NCI-H510A treated with DMSO at 0.1 percent for 48 hours (cell line): Measurements from ENCODE around the gene POLR1E.
"Not testable (repeated sequence)": the region's sequence is repeated elsewhere in the genome, so short reads cannot be mapped to it uniquely, and the experiment has no call there.

Experiments used
- DNase-seq: peaks from one replicate; lab custom pipeline; 2025; lab: John Stamatoyannopoulos, UW

Gene POLR1E

DNA sequence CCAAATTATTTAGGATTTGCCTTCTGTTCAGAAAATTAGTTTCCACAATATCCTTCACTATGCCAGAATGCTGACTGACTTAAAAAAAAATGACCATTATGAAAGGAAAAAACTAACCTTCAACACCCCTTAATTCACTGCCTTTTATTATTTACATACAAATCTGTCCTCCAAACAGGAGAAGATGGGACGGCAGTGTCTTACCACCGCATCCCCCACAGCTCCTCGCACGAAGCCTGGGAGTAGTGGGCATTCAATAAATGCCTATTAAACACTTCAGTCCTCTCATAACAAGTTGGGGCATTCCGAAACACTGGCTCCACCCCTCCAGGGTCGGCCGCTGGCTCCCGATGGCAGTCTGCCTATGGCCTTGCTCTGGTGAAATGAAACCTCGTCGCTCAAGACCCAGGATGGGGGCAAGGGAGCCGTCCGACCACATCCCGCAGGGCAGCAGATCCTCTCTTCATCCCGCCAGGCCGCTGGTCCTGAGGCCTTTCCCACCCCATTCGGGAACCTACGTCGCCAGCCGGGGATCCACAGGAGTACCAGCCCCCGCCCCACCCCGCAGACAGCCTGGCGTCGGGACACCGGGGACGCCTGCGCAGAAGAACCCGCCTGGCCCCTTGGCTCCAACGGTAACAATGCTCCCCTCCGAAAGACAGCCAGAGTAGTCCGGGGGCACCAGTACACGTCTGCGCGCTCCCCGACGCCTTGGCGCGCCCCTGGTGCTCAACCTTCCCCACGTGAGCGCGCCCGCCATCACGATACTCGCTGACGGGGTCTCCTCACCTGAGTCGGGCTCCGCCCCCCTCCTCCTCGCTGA is 21.1 kb upstream of the POLR1E start:
- peak; percentile 67 for DNase-seq

DNA sequence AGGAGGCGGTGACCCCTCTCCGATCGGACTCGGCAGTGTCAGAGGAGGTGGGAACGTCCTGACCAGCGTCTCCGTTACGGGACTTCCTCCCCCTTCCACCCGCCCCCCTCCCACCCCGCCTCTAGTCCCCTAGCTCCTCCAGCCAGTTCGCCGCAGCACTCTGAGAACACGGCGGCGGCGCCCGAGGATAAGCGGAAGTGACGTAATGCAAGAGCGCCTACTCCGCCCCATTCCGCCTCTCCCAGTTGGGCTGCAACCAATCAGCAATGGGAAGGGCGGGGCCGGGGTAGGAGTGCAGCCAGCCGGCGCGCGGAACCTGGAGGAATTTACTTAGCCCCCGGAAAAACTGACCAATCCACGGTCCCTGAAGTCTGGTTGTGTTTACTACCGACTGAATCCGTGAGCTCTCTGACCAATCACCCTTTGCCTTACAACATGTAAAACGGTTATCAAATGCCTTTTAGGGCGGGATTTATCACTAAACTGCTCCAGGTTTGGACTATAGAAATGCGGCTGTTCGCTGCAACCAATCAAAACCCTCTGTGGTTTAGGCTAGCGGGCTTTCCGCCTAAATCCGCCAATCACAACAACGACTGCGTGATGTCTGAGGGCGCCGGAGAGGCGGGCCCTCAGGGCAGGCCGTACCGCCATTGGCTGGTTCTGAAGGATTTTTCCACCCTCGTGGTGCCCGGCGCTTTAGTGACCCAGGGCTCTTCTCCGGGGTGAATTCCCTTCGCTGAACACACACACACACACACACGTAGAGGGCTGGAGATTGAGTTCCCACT is 20.3 kb upstream of the POLR1E start, which contains the start of gene ZBTB5:
TSS of gene ZBTB5 (minus strand) at position 202 of the 788 bp plus-strand sequence. CDS start 22,899 bp downstream, outside the sequence.
- DNase-seq: peak; percentile 98

DNA sequence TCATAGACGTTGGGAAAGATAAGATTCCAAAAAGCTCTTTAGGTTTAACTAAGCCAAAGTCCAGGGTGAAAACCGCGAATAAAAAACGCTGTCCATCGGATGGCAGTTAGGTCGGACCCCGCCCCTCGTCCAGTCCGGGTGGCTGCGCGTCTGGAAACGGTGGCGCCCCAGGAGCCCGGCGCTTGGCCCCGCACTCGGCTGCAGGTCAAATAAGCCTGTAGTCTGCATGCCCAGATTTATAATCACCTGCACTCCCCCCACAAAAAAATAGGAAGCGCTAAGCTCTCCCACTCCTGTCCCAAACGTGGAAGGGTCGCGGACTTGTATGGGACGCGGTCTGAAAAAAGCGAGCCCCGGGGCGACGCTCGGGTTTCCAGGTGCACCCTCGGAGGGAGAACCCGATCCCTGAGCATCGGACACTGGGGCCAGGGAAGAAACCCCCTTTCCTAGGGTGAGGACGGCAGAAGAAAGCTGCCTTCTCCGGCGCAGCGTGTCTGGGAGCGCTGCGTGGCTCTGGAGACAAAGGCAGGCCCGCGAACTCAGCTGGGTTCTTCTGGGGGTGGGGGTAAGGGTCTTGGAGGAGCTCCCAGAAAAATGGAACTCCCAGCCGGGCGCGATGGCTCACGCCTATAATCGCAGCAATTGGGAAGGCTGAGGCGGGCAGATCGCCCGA is 19.6 kb upstream of the POLR1E start:
- DNase-seq: no peak

DNA sequence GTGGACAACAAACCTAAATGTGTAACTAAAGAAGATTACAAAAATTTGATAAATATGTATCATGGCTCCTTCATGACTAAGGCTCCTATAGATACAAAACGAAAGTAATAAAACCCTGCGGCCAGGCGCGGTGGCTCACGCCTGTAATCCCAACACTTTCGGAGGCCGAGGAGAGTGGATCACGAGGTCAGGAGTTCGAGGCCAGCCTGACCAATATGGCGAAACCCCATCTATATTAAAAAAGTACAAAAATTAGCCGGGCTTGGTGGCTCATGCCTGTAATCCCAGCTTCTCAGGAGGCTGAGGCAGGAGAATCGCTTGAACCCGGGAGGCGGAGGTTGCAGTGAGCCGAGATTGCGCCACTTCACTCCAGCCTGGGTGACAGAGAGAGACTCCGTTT is 18.2 kb upstream of the POLR1E start:
- DNase-seq: not testable (repeated sequence)

DNA sequence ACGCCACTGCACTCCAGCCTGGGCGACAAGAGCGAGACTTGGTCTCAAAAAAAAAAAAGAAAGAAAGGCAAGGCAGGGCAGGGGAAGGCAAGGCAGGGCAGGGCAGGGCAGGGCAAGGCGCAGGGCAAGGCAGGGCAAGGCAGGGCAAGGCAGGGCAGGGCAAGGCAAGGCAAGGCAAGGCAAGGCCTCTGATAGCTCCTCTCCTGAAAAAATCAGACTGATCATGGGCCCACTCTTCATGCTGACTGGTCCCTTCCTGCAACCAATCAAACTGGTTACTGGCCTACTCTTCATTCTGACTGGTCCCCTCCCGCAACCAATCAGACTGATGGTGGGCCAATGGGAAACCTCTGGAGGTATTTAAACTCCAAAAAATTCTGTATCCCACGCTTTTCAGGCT is 17.1 kb upstream of the POLR1E start:
- no peak for DNase-seq

DNA sequence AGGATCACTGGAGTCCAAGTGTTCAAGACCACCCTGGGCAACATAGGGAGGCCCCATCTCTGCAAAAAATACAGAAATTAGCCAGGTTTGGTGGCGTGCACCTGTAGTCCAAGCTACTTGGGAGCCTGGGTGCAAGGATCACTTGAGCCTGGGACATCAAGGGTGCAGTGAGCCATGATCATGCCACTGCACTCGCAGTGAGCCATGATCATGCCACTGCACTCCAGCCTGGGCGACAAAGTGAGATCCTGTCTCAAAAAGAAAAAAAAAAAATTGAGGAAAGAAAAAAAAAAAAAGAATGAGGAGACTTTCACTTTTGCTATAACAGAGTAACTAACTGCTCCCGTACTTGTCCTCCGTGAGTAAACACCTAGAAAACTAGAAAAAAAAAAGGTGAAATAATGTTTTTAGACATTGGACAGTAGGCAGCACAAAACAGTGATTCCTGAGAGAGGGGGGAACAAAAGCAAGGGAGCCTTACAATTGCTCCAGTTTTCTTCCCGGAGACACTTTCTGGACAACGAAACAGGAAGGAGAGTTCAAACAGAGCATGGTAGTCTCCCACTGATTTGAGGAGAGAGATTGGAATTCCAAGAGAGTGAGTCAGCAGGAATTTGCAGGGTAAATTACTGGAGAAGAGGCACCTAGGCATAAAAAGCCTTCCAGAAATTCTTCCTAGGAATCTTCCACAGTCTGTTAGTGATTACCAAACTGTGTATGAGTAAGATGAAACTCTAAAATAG is 13.6 kb upstream of the POLR1E start:
- no peak for DNase-seq

DNA sequence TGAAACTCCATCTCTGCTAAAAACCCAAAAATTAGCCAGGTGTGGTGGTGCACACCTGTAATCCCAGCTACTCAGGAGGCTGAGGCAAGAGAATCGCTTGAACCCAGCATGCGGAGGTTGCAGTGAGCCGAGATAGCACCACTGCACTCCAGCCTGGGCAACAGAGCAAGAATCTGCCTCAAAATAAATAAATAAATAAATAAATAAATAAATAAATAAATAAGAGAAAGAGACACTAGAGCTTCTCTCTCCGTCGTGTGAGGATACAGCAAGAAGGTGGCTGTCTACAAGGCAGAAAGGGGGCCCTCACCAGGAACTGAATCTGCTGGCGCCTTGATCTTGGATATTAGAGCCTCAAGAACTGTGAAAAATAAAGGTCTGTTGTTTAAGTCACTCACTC is 11.8 kb upstream of the POLR1E start:
- not testable (repeated sequence) for DNase-seq

DNA sequence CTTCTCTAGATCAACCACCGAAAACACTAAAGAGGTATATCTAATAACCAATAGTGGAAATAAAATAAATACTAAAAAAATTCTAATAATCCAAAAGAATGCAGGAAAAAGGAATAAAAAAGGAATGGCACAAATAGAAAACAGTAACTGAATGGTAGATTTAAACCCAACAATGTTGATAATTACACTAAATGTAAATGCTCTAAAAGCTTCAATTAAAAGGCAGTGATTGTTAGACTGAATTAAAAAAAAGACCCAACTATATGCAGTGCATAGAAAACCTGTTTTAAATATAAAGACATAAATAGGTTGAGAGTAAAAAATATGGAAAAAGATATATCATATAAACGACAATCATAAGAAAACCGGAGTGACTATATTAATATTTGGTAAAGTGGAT is 11.3 kb upstream of the POLR1E start:
- DNase-seq: no peak

DNA sequence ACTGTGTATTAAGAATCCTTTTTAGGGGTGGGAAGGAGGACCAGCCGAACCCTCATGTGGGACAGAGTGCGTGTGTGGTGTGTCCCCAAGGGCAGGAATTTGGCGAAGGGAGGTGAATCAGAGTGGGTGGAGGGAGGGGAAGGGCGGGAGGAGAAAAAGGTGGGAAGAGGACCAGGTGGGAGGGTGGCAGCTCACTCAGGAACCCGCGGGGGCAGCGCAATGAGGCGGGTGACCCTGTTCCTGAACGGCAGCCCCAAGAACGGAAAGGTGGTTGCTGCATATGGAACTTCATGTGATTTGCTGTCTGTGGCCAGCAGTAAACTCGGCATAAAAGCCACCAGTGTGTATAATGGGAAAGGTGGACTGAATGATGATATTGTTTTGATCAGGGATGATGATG is 8.8 kb upstream of the POLR1E start:
- no peak for DNase-seq

DNA sequence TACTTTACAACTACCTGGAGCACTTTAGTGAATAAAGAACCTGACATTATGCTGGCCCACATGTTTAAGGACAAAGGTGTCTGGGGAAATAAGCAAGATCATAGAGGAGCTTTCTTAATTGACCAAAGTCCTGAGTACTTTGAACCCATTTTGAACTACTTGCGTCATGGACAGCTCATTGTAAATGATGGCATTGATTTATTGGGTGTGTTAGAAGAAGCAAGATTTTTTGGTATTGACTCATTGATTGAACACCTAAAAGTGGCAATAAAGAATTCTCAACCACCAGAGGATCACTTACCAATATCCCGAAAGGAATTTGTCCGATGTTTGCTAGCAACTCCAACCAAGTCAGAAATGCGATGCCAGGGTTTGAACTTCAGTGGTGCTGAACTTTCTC is 8.3 kb upstream of the POLR1E start:
- not testable (repeated sequence) for DNase-seq

DNA sequence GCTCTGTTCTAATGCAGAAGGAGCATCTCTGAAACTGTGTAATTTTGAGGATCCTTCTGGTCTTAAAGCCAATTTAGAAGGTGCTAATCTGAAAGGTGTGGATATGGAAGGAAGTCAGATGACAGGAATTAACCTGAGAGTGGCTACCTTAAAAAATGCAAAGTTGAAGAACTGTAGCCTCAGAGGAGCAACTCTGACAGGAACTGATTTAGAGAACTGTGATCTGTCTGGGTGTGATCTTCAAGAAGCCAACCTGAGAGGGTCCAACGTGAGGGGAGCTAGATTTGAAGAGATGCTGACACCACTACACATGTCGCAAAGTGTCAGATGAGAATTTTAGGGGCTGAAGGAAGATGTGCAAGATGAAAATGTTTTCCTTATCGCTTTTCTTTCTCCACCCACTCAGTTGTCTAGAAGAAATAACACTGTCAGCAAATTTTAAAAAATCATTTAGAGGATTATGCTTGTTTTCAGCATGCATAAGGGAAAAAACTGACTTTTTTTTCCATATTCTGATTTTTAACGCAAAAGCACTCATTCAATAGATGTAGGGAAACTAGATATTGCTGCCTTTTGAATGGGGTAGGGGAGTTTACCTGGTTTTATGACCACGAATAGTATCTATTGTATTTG is 7.6 kb upstream of the POLR1E start:
- not testable (repeated sequence) for DNase-seq

DNA sequence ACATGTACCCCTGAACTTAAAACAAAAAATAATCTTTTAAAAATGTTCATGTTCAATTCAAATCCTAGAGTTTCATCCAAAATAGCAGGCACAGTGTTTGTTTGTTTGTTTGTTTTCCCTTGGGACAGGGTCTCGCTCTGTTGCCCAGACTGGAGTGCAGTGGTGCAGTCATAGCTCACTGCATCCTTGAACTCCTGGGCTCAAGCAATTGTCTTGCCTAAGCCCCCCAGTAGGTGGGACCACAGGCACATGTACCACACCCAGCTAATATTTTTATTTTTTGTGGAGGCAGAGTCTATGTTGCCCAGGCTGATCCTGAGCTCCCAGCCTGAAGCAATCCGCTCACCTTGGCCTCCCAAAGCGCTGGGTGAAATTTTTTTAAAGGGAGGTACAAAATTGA is 5.0 kb upstream of the POLR1E start:
- no peak for DNase-seq

DNA sequence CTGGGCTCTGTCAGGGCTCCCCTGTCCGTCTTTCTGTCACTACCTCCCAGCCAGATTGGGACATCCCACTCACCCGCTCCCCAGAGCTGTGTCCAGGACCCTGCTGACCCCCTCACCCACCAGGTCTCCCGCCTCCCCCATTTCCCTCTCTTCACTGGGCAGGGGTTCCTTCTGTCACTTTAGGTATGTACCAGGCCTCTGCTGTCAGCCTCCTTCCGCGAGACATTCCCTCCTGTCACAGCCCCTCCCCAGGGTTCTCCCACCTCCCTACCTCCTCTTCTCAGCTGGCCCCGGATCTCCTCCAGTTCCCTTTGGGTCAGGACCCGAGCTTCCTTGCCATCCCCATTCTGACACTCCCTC is 488 bp downstream of the POLR1E start:
- DNase-seq: no peak

DNA sequence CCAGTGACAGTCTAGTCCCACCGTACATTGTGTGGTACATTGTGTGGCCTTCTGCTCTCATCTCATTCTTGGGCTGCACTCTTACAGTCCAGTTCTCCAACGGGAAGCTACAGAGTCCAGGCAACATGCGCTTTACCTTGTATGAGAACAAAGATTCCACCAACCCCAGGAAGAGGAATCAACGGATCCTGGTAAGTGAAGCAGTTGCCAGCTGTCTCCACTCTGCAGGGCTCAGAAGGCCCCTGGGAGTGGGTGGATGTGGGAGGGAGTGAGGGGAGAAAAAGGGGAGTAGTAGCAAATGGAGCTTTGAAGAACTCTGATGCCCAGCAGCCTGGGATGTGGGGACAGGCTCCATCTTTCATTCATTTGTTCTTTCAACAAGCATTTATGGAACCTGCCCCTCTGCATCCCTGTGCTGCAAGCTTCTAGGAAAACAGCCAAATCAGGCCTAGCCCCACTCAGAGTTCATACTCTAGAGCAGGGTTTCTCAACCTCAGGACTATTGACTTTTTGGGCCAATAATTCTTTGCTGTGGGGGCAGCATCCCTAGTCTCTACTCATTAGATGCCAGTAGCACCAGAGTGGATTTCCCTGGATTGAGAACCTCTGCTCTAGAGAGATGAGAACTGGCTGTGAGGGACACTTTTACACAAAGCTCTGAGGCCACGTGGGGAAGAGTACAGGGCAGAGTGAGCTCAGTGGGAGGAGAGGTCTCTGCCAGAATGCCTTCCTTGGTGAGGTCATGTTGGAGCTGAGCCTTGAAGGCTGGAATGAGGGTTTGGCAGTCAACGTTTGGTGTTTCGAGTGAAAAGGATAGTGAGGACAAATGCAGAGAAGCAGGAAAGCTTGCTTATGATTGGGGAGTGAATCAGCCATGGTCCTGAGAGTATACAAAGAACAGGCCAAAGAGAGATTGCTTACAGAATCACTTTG is 1.1 kb downstream of the POLR1E start:
- peak; percentile 3 for DNase-seq

DNA sequence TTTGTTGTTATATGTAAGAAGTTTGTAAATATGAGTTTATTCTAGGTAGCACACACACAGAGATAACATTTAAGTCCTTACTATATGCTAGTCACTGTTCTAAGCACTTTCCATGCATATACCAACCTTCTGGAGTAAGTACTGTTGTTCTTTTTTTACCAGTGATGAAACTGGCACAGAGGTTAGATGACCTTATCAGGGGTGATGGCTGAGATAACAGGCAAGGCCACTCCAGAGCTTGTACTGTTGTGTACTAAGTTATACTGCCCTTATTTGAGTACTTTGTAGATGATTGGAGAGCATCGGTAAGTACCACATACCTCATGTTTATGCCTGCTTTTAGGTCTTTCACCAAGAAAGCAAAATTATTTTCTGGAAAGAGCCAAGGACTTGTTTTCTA is 6.2 kb downstream of the POLR1E start:
- DNase-seq: no peak

DNA sequence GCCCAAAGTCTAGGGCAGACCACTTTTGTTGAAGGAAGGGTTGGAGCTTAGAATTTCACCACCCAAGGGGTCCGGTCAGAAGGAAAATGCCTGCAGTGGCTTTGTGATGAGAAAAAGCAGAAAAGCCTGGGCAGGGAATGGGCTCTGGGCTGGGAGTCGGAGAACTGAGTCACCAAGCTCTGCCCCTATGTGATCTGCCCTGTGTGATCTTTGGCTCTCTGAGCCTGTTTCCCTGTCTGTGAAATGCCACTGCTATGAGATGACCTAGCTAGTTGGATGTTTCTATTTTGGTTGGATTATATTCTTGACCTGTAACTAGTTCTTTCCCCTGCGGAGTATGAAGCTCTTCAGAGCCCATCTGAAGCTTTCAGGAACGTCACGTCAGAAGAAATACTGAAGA is 9.8 kb downstream of the POLR1E start:
- no peak for DNase-seq

DNA sequence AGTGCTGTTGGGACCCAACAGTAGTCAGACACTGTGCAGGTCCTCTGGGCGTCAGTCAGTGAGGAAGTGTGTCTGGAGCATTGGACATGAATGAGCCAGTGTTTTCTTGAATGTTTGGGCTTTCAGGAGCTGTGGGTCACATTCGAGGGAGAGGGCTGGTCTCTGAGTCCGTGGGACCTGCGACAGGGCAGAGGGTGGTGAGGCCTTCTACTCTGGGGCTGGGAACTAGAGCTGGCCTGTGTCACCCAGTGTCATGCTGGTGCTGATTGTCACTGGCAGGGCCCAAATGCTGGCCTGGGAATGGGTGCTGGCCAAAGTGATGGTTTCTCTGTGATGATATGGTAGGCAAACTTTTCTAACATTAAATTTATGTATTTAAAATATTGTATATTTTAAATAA is 10.3 kb downstream of the POLR1E start:
- no peak for DNase-seq

DNA sequence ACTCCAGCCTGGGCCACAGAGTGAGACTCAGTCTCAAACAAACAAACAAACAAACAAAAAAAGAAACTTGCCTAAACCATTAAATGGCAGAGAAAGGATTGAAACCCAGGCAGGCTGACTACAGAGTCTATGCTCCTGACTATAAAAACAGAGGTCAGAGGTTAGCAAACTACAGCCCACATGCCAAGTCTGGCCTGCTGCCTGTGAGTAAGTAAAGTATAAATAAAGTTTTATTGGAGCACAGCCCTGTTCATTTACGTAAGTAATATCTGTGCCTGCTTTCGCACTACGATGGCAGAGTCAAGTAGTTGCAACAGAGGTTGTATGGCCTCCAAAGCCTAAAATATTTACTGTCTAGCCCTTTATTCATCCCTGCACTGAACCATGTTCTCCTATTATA is 11.6 kb downstream of the POLR1E start:
- no peak for DNase-seq

DNA sequence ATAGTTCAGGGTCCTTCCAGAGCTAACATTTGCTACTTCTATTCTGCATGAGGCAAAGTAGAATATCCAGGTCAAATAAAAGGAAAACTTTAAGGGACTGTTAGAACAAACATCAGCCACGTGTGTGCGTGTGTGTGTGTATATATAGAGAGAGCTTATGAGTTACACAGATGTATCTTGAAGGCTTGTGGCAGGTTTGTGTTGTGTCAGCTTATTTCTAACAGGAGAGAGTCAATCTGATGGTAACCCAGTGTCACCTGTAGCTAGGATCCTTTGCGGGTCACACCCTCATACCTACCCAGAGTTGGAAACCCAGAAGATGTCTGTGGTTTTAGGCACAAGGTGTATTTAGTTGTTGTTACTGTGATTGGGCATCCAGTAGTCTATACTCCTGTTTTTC is 12.7 kb downstream of the POLR1E start:
- DNase-seq: no peak

DNA sequence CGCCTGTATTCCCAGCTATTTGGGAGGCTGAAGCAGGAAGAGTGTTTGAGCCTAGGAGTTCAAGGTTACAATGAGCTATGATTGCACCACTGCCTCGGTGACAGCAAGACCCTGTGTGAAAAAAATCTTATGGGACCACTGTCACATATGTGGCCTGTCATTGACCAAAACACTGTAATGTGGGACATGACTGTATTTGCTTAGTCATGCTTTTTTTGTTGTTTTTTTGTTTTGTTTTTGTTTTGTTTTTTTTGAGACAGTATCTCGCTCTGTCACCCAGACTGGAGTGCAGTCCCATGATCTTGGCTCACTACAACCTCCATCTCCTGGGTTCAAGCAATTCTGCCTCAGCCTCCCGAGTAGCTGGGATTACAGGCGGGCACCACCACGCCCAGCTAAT is 13.5 kb downstream of the POLR1E start:
- no peak for DNase-seq
